Calu3 (cell line): Measurements from ENCODE around the gene COG8. TPM values are rescaled to one million over a fixed set of nuclear protein-coding genes. Genes with fewer than 3 reads are reported as not detected.

Experiments
- BruUV-seq: library from RNA; stranded (reverse); fragments of 400-500 nt; replicated peaks from 2 replicates; lab custom pipeline; 2021; lab: Mats Ljungman, UMichigan
- CTCF ChIA-PET: fragments of 300-600 bp; sonication (Branson Sonifier 250); formaldehyde crosslinking; loops from one replicate; lab custom pipeline; 2022; ENCODE audit warnings: antibody characterized with exemption; lab: Charles Lee
- DNase-seq: peaks from one replicate; pipeline ENCODE4 v3.0.0; 2022
- H3K27ac Mint-ChIP-seq: one replicate; pipeline ENCODE4 v1.8.0; 2022; ENCODE audit warnings: mixed read lengths; ENCODE audit not compliant: unreplicated experiment
- H3K27me3 Mint-ChIP-seq: one replicate; pipeline ENCODE4 v1.8.0; 2022; ENCODE audit warnings: mixed read lengths; ENCODE audit not compliant: unreplicated experiment
- H3K36me3 Mint-ChIP-seq: one replicate; pipeline ENCODE4 v1.8.0; 2022; ENCODE audit warnings: mild to moderate bottlenecking, moderate library complexity, mixed read lengths; ENCODE audit not compliant: insufficient read depth, unreplicated experiment
- H3K4me1 Mint-ChIP-seq: one replicate; pipeline ENCODE4 v1.8.0; 2022; ENCODE audit warnings: mild to moderate bottlenecking, low read depth, mixed read lengths; ENCODE audit not compliant: unreplicated experiment
- H3K4me3 Mint-ChIP-seq: one replicate; pipeline ENCODE4 v1.8.0; 2022; ENCODE audit warnings: mild to moderate bottlenecking, low read depth, moderate library complexity, mixed read lengths; ENCODE audit not compliant: unreplicated experiment
- H3K9me3 Mint-ChIP-seq: one replicate; pipeline ENCODE4 v1.8.0; 2022; ENCODE audit warnings: low read depth, mixed read lengths; ENCODE audit not compliant: unreplicated experiment
- CTCF ChIP-seq: fragments of 200-600 bp; IDR thresholded peaks from one replicate; pipeline ENCODE4 v1.8.0; 2022; ENCODE audit warnings: antibody characterized with exemption; ENCODE audit not compliant: unreplicated experiment
- intact Hi-C: fragments of 100-400 bp; cut with micrococcal nuclease; formaldehyde crosslinking; loops from one replicate; pipeline ENCODE4 v1.10.0; 2022; ENCODE audit not compliant: unreplicated experiment
- total RNA-seq: library from RNA; stranded (reverse); gene quantifications from 2 replicates; pipeline ENCODE4 v1.2.3, GENCODE V29; 2022

COG8 gene
- total RNA-seq, 1 experiment from 2014 or later = 57.4 TPM

DNA sequence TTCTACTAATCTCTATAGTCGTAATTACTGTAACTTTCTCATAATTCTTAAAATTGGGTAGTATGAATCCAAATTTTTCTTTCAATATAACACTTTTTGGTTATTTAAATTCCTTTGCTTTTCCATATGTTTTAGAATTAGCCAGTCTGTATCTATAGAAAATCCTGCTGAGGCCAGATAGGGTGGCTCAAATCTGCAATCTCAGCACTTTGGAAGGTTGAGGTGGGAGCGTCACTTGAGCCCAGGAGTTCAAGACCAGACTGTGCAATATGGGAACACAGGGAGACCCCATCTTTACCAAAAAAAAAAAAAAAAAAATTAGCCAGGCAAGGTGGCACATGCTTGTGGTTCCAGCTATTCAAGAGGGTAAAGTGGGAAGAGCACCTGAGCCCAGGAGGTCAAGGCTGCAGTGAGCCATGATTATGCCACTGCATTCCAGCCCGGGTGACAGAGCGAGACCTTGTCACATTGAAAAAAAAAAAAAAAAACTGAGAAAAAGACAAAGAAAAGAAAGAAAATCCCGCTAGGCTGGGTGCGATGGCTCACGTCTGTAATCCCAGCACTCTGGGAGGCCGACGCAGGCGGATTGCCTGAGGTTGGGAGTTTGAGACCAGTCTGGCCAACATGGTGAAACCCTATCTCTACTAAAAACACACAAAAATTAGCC is 37.2 kb upstream of the COG8 start:
- no peak for TF ChIP-seq CTCF
- CTCF ChIA-PET = no interaction called here
- no peaks in the 10 kb centered on the region for H3K9me3 Mint-ChIP-seq
- no peaks in the 10 kb centered on the region for H3K27me3 Mint-ChIP-seq
- no peaks in the 10 kb centered on the region for H3K4me1 Mint-ChIP-seq
- no TSS peak for BruUV-seq
- H3K36me3 Mint-ChIP-seq = peaks cover 45% of the 10 kb centered on the region
- DNase-seq = no peak
- intact Hi-C loops = no loop called here
- no peak overlapping the region for H3K27ac Mint-ChIP-seq
- H3K4me3 Mint-ChIP-seq = no peak overlapping the region

DNA sequence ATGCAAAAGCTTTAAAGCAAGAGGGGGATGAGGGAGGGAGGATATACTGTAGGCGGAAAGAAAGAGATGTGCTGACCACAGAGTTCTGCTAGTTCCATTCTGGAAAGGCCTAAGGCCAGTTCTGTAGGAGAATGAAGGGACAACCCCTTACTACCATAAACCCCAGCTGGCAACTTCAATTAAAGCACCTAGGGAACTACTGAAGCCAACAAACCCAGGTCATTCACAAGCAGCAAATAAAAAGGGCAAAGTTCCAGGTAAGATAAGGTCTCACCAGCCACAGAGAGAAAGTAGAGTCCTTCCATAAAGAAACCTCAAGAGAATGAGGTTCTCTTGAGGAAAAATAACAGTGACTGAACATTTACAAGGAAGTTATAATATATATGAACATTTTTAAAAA is 33.7 kb upstream of the COG8 start:
- BruUV-seq = no TSS peak
- peaks cover 39% of the 10 kb centered on the region for H3K36me3 Mint-ChIP-seq
- CTCF ChIA-PET = no interaction called here
- H3K4me1 Mint-ChIP-seq = no peaks in the 10 kb centered on the region
- H3K27ac Mint-ChIP-seq = no peak overlapping the region
- H3K9me3 Mint-ChIP-seq = no peaks in the 10 kb centered on the region
- H3K4me3 Mint-ChIP-seq = no peak overlapping the region
- DNase-seq = no peak
- intact Hi-C loops = no loop called here
- no peaks in the 10 kb centered on the region for H3K27me3 Mint-ChIP-seq
- no peak for TF ChIP-seq CTCF

GRCh38 chr16:69371564-69371963 is 32.2 kb upstream of the COG8 start:
- Mint-ChIP-seq H3K27me3 (no peaks in the 10 kb centered on the region), H3K27ac (no peak overlapping the region), H3K4me3 (no peak overlapping the region), H3K36me3 (peaks cover 39% of the 10 kb centered on the region), H3K9me3 (no peaks in the 10 kb centered on the region), H3K4me1 (no peaks in the 10 kb centered on the region)
- CTCF ChIA-PET = interaction anchor here (0.7 kb wide), 1 partner anchor 13 kb away, joined by 3 read pairs; no protein-coding TSS in a partner anchor
- no peak for DNase-seq
- BruUV-seq = no TSS peak
- intact Hi-C loops = no loop called here
- no peak for TF ChIP-seq CTCF

- no peak for DNase-seq
- CTCF ChIA-PET = no interaction called here
- no TSS peak for BruUV-seq
- TF ChIP-seq CTCF = no peak
- no peaks in the 10 kb centered on the region for H3K27me3 Mint-ChIP-seq
- no peaks in the 10 kb centered on the region for H3K4me1 Mint-ChIP-seq
- H3K4me3 Mint-ChIP-seq = no peak overlapping the region
- H3K27ac Mint-ChIP-seq = no peak overlapping the region
- H3K36me3 Mint-ChIP-seq = peaks cover 35% of the 10 kb centered on the region
- no peaks in the 10 kb centered on the region for H3K9me3 Mint-ChIP-seq
- intact Hi-C loops = no loop called here
These were observed 29.5 kb upstream of the COG8 start for GRCh38 chr16:69368866-69369265.
